GM12878 (cell line): ENCODE measurements around the gene TTC22. TPM values are rescaled to one million over a fixed set of nuclear protein-coding genes. Genes with fewer than 3 reads are reported as not detected.

Experiments
- ATAC-seq: fragments of 200-7000 bp; cut with Tn5 transposase; 3 replicates; pipeline ENCODE4 v1.9.1; 2020; ENCODE audit warnings: mild to moderate bottlenecking, moderate library complexity
- BruUV-seq: library from RNA; stranded (reverse); fragments of 400-500 nt; replicated peaks from 2 replicates; lab custom pipeline; 2021; lab: Mats Ljungman, UMichigan
- CTCF ChIA-PET: fragments of 300-600 bp; sonication (Branson Sonifier 250); formaldehyde crosslinking; extraction: SDS; loops from one replicate; lab custom pipeline; 2021; ENCODE audit warnings: inconsistent platforms; lab: Yijun Ruan, JAX
- POLR2A ChIA-PET: fragments of 350-600 bp; formaldehyde crosslinking; extraction: SDS; loops from one replicate; lab custom pipeline; 2021; ENCODE audit warnings: inconsistent platforms; lab: Charles Lee
- RAD21 ChIA-PET: fragments of 300-600 bp; sonication (Branson Sonifier 250); formaldehyde crosslinking; loops from one replicate; lab custom pipeline; 2023; ENCODE audit warnings: antibody characterized with exemption; ENCODE audit not compliant: unreplicated experiment; lab: Charles Lee
- SMC1A ChIA-PET: fragments of 300-600 bp; sonication (Branson Sonifier 250); formaldehyde crosslinking; loops from one replicate; lab custom pipeline; 2023; ENCODE audit not compliant: unreplicated experiment, uncharacterized antibody; lab: Charles Lee
- DNase-seq: peaks from one replicate; pipeline ENCODE4 v3.0.0-alpha.2; 2011; ENCODE audit warnings: low read depth, low spot score
- FAIRE-seq: peaks from 3 replicates; lab custom pipeline; 2011; peaks lifted over from hg19 to GRCh38; lab: Jason Lieb, UNC
- H2AFZ ChIP-seq: 2 replicates; pipeline ENCODE4 v1.6.0; 2011; ENCODE audit warnings: low read depth, low read length, control low read depth; ENCODE audit not compliant: control insufficient read depth
- H3K27ac ChIP-seq: 2 replicates; pipeline ENCODE4 v1.5.1; 2011; ENCODE audit warnings: control low read depth; ENCODE audit not compliant: control insufficient read depth, insufficient read depth
- H3K27me3 ChIP-seq, 2 experiments: replicated peaks in 1 of 2; 2 replicates each; pipeline versions ENCODE4 v1.6.0 to v1.6.1; 2011; ENCODE audit warnings: low read length in 1 of 2; ENCODE audit not compliant: control insufficient read depth in 2 of 2, insufficient read depth in 2 of 2
- H3K36me3 ChIP-seq, 2 experiments: 2 replicates each; pipeline ENCODE4 v1.5.1; 2011; ENCODE audit warnings: low read length in 1 of 2; ENCODE audit not compliant: control insufficient read depth in 2 of 2, insufficient read depth in 2 of 2
- H3K4me1 ChIP-seq: 2 replicates; pipeline ENCODE4 v1.6.1; 2011; ENCODE audit warnings: mild to moderate bottlenecking, low read length, moderate library complexity, mixed read lengths; ENCODE audit not compliant: control insufficient read depth, insufficient read depth
- H3K4me2 ChIP-seq: 2 replicates; pipeline ENCODE4 v1.6.0; 2011; ENCODE audit warnings: control low read depth; ENCODE audit not compliant: control insufficient read depth, insufficient read depth
- H3K4me3 ChIP-seq: fragments of 200-600 bp; sonication (generic); 2 replicates; pipeline ENCODE4 v1.5.1; 2016
- H3K79me2 ChIP-seq: 2 replicates; pipeline ENCODE4 v1.6.0; 2011; ENCODE audit warnings: low read length; ENCODE audit not compliant: control insufficient read depth, insufficient read depth
- H3K9ac ChIP-seq: 2 replicates; pipeline ENCODE4 v1.8.0; 2011; ENCODE audit warnings: low read length, control low read depth, mixed read lengths; ENCODE audit not compliant: control insufficient read depth, insufficient read depth
- H3K9me3 ChIP-seq: replicated peaks from 3 replicates; pipeline ENCODE4 v1.5.1; 2011; ENCODE audit warnings: mild to moderate bottlenecking, low read length; ENCODE audit not compliant: control insufficient read depth, insufficient read depth
- H4K20me1 ChIP-seq: 2 replicates; pipeline ENCODE4 v1.6.0; 2011; ENCODE audit not compliant: control insufficient read depth, insufficient read depth
- ATF2 ChIP-seq: IDR thresholded peaks from 2 replicates; pipeline ENCODE4 v1.6.1; 2012; ENCODE audit warnings: low read length, inconsistent platforms
- CHD4 ChIP-seq: fragments of 200-600 bp; sonication (generic); IDR thresholded peaks from 2 replicates; pipeline ENCODE4 v1.6.1; 2016; ENCODE audit warnings: mild to moderate bottlenecking
- E4F1 ChIP-seq: fragments of 450-650 bp; IDR thresholded peaks from 2 replicates; pipeline ENCODE4 v1.6.1; 2018; ENCODE audit warnings: borderline replicate concordance, mild to moderate bottlenecking; ENCODE audit not compliant: partially characterized antibody
- MYC ChIP-seq: IDR thresholded peaks from 2 replicates; pipeline ENCODE4 v1.6.1; 2011; ENCODE audit warnings: mild to moderate bottlenecking, low read length, moderate library complexity, inconsistent platforms; ENCODE audit not compliant: insufficient read depth, insufficient replicate concordance, insufficient read length, severe bottlenecking
- PAX8 ChIP-seq: fragments of 450-650 bp; IDR thresholded peaks from 2 replicates; pipeline ENCODE4 v1.6.1; 2017; ENCODE audit warnings: mild to moderate bottlenecking, moderate library complexity
- PRDM15 ChIP-seq: fragments of 450-650 bp; formaldehyde crosslinking; IDR thresholded peaks from 2 replicates; pipeline ENCODE4 v1.4.0; 2020; ENCODE audit warnings: mild to moderate bottlenecking, moderate library complexity
- SREBF1 ChIP-seq: IDR thresholded peaks from 2 replicates; pipeline ENCODE4 v1.6.1; 2012; ENCODE audit warnings: mild to moderate bottlenecking, low read length
- TAF1 ChIP-seq: IDR thresholded peaks from 2 replicates; pipeline ENCODE4 v1.6.1; 2011; ENCODE audit warnings: mild to moderate bottlenecking, low read depth, low read length, borderline replicate concordance
- USF1 ChIP-seq: IDR thresholded peaks from 2 replicates; pipeline ENCODE4 v1.6.1; 2011; ENCODE audit warnings: borderline replicate concordance, low read depth, mild to moderate bottlenecking, moderate library complexity, mixed read lengths, low read length; ENCODE audit not compliant: insufficient read depth; ENCODE audit errors: extremely low read length
- ZNF622 ChIP-seq: fragments of 450-650 bp; IDR thresholded peaks from 2 replicates; pipeline ENCODE4 v1.6.1; 2017; ENCODE audit warnings: mild to moderate bottlenecking, inconsistent platforms
- WGBS: methylation state at CpG from one replicate; pipeline ENCODE4 v1.1.6; 2016; ENCODE audit warnings: low lambda C conversion rate; ENCODE audit not compliant: insufficient replicate concordance, insufficient coverage; ENCODE audit errors: missing lambda C conversion rate; 5-methylcytosine and 5-hydroxymethylcytosine counted together
- in situ Hi-C: fragments of 300-500 bp; cut with MboI; formaldehyde crosslinking; loops from 9 replicates; pipeline ENCODE4 v1.14.3; 2018; ENCODE audit warnings: mixed read lengths
- intact Hi-C: fragments of 100-400 bp; cut with micrococcal nuclease; formaldehyde crosslinking; loops from one replicate; pipeline ENCODE4 v1.14.2; 2022; ENCODE audit not compliant: unreplicated experiment
- polyA plus RNA-seq, 11 experiments: library from polyadenylated mRNA; depleted of rRNA in 4 of 11; unstranded in 6 of 11; stranded (reverse) in 5 of 11; fragments of >200 nt; fragmentation: Nextera tagmentation in 4 of 11; fragmentation: Illumina TruSeq in 1 of 11; extraction: Ambion mirVana in 4 of 11; extraction: Trizol in 1 of 11; gene quantifications; 1 replicate in 1 of 11; 2 replicates in 10 of 11; pipeline versions ENCODE4 v1.2.1 to v1.2.3, GENCODE V29; 2011 to 2016; ENCODE audit warnings: inconsistent platforms in 2 of 11, missing spikeins in 2 of 11, low read depth in 1 of 11
- total RNA-seq, 4 experiments: library from RNA; depleted of rRNA in 3 of 4; stranded (reverse); fragments of >200 nt in 3 of 4; fragmentation: Illumina TruSeq in 1 of 4; extraction: Trizol in 1 of 4; gene quantifications; 2 replicates each; pipeline versions ENCODE4 v1.2.1 to v1.2.3, GENCODE V29; 2013 to 2021

Gene TTC22
- total and polyA plus RNA-seq, 10 of the 15 experiments (the other 5 are each of a cell fraction or from before 2014, with no cell fraction given) = 0.64 to 5.1 (median 1.9) TPM

GRCh38 chr1:54795841-54796468, 5.2 kb downstream of the TTC22 start:
- H2AFZ ChIP-seq = no peak overlapping the region
- SMC1A ChIA-PET = interaction anchor here (1.0 to 1.3 kb wide), 5 partner anchors 8 to 31 kb away, joined by 3 to 5 read pairs (median 4); no protein-coding TSS in a partner anchor
- BruUV-seq = no TSS peak
- H3K4me2 ChIP-seq = no peak overlapping the region
- peaks cover 2% of the 10 kb centered on the region; the same call in 2 of the 3 replicates for H3K9me3 ChIP-seq
- no peak overlapping the region for H3K9ac ChIP-seq
- H3K4me3 ChIP-seq = no peak overlapping the region
- no peak for ATAC-seq
- TF ChIP-seq CHD4 (no peak), ZNF622 (no peak), MYC (no peak), SREBF1 (no peak), USF1 (no peak), ATF2 (no peak), PAX8 (no peak), E4F1 (no peak), PRDM15 (no peak), TAF1 (no peak)
- POLR2A ChIA-PET = no interaction called here
- H3K27ac ChIP-seq = no peak overlapping the region
- H3K27me3 ChIP-seq = no peaks in the 10 kb centered on the region
- peaks cover 27% of the 10 kb centered on the region for H3K4me1 ChIP-seq
- DNase-seq = no peak
- intact Hi-C loops = loop anchor here (5.0 kb wide), 1 partner anchor 79 kb away; the partner anchor contains the start of gene TTC4
- no peak for FAIRE-seq
- CTCF ChIA-PET = interaction anchor here (0.6 to 6.5 kb wide), 4 partner anchors 12 to 259 kb away, joined by 3 to 60 read pairs (median 8); partner anchors contain the start of gene PARS2
- in situ Hi-C loops = no loop called here
- RAD21 ChIA-PET = interaction anchor here (0.8 to 1.0 kb wide), 2 partner anchors 14 to 17 kb away, joined by 3 read pairs; no protein-coding TSS in a partner anchor
- 82% methylated on average over 15 of the region's 18 CpGs for WGBS
- H3K79me2 ChIP-seq = no peaks in the 10 kb centered on the region
- no peaks in the 10 kb centered on the region for H3K36me3 ChIP-seq
- no peaks in the 10 kb centered on the region for H4K20me1 ChIP-seq
